Esophagus (tissue), 2 donors: ENCODE results near the gene AGAP1. TPM values are rescaled to one million over a fixed set of nuclear protein-coding genes. Genes with fewer than 3 reads are reported as not detected.

Experiments
- H3K27ac ChIP-seq, 2 donors: one replicate each; pipeline ENCODE4 v1.5.1; 2013; ENCODE audit warnings: low read depth in 2 of 2, mild to moderate bottlenecking in 2 of 2, inconsistent platforms in 1 of 2, low read length in 1 of 2, moderate library complexity in 1 of 2
- H3K27me3 ChIP-seq, 2 donors: one replicate each; pipeline ENCODE4 v1.6.1; 2013; ENCODE audit warnings: low read length in 2 of 2, control low read depth in 1 of 2, mild to moderate bottlenecking in 1 of 2; ENCODE audit not compliant: insufficient read depth in 2 of 2, control insufficient read depth in 1 of 2
- H3K36me3 ChIP-seq, 2 donors: one replicate each; pipeline ENCODE4 v1.6.1; 2013; ENCODE audit warnings: low read length in 1 of 2; ENCODE audit not compliant: control insufficient read depth in 2 of 2, insufficient read depth in 2 of 2
- H3K4me1 ChIP-seq, 2 donors: one replicate each; pipeline ENCODE4 v1.6.1; 2013; ENCODE audit warnings: low read length in 1 of 2; ENCODE audit not compliant: control insufficient read depth in 2 of 2, insufficient read depth in 2 of 2
- H3K4me3 ChIP-seq, 2 donors: one replicate each; pipeline ENCODE4 v1.5.1; 2013; ENCODE audit warnings: low read length in 2 of 2, mild to moderate bottlenecking in 2 of 2, low read depth in 1 of 2, moderate library complexity in 1 of 2
- H3K9me3 ChIP-seq, 2 donors: one replicate each; pipeline ENCODE4 v1.6.1; 2013; ENCODE audit warnings: mild to moderate bottlenecking in 2 of 2, low read depth in 1 of 2, low read length in 1 of 2, moderate library complexity in 1 of 2; ENCODE audit not compliant: control insufficient read depth in 2 of 2, insufficient read depth in 1 of 2
- WGBS, 2 donors: extraction: QIAGEN DNeasy Blood & Tissue Kit; methylation state at CpG; one replicate each; pipeline ENCODE4 v1.1.7; 2013; 5-methylcytosine and 5-hydroxymethylcytosine counted together
- polyA plus RNA-seq, 2 donors: library from polyadenylated mRNA; stranded (reverse); fragments of 200-250 nt; gene quantifications; one replicate each; pipeline ENCODE4 v1.2.3, GENCODE V29; 2013
- donor health status: healthy with polysubstance abuse.
- donor health status: Bipolar disorder and iron deficiency.

The AGAP1 gene
- polyA plus RNA-seq, 2 donors: 4.9 TPM

GRCh38 chr2:235992024-235992423 is 498.2 kb downstream of the AGAP1 start:
- Histone ChIP-seq H3K4me1 (peaks cover 2% of the 10 kb centered on the region in 2 donors), H3K27ac (no peak overlapping the region), H3K36me3 (peaks cover 0 to 3% of the 10 kb centered on the region in 2 donors), H3K9me3 (peaks cover 0 to 2% of the 10 kb centered on the region in 2 donors), H3K27me3 (no peaks in the 10 kb centered on the region), H3K4me3 (no peak overlapping the region)
- WGBS, 2 donors: 95 to 97% methylated on average over 20 of the region's 20 CpGs

GRCh38 chr2:235996419-235996818 is 502.6 kb downstream of the AGAP1 start:
- no peak overlapping the region for H3K4me3 ChIP-seq
- 89 to 90% methylated on average over 5 of the region's 5 CpGs for WGBS, 2 donors
- no peaks in the 10 kb centered on the region for H3K9me3 ChIP-seq
- H3K27ac ChIP-seq: no peak overlapping the region
- H3K36me3 ChIP-seq: peaks cover 0 to 3% of the 10 kb centered on the region in 2 donors
- H3K4me1 ChIP-seq: no peaks in the 10 kb centered on the region
- H3K27me3 ChIP-seq: no peaks in the 10 kb centered on the region

GRCh38 chr2:235999011-235999410 is 505.2 kb downstream of the AGAP1 start:
- Histone ChIP-seq H3K27ac (no peak overlapping the region), H3K4me3 (no peak overlapping the region)
- 93 to 98% methylated on average over 2 of the region's 2 CpGs for WGBS, 2 donors

GRCh38 chr2:236001166-236001828 is 507.5 kb downstream of the AGAP1 start:
- WGBS, 2 donors: 85 to 86% methylated on average over 20 of the region's 20 CpGs
- Histone ChIP-seq H3K9me3 (no peaks in the 10 kb centered on the region), H3K4me3 (no peak overlapping the region), H3K27me3 (no peaks in the 10 kb centered on the region), H3K36me3 (peaks cover 0 to 3% of the 10 kb centered on the region in 2 donors), H3K27ac (no peak overlapping the region), H3K4me1 (no peaks in the 10 kb centered on the region)

More at GRCh38 chr2:235999011-235999410, 505.2 kb downstream of the AGAP1 start:
- H3K9me3 ChIP-seq: no peaks in the 10 kb centered on the region
- H3K4me1 ChIP-seq: no peaks in the 10 kb centered on the region
- no peaks in the 10 kb centered on the region for H3K27me3 ChIP-seq
- peaks cover 0 to 3% of the 10 kb centered on the region in 2 donors for H3K36me3 ChIP-seq

- WGBS, 2 donors: 91% methylated on average over 8 of the region's 8 CpGs
Observed at GRCh38 chr2:236001854-236002253, 508.0 kb downstream of the AGAP1 start.

GRCh38 chr2:236008006-236008405 is 514.2 kb downstream of the AGAP1 start:
- Histone ChIP-seq H3K27ac (no peak overlapping the region), H3K27me3 (no peaks in the 10 kb centered on the region)

More at GRCh38 chr2:236001854-236002253, 508.0 kb downstream of the AGAP1 start:
- Histone ChIP-seq H3K27ac (no peak overlapping the region), H3K36me3 (peaks cover 0 to 3% of the 10 kb centered on the region in 2 donors), H3K4me3 (no peak overlapping the region), H3K9me3 (no peaks in the 10 kb centered on the region), H3K4me1 (no peaks in the 10 kb centered on the region), H3K27me3 (no peaks in the 10 kb centered on the region)

GRCh38 chr2:236008857-236009256 is 515.0 kb downstream of the AGAP1 start:
- 90 to 92% methylated on average over 9 of the region's 9 CpGs for WGBS, 2 donors
- Histone ChIP-seq H3K9me3 (no peaks in the 10 kb centered on the region), H3K4me3 (no peak overlapping the region), H3K36me3 (no peaks in the 10 kb centered on the region), H3K27me3 (no peaks in the 10 kb centered on the region), H3K27ac (no peak overlapping the region), H3K4me1 (no peaks in the 10 kb centered on the region)

More at GRCh38 chr2:236008006-236008405, 514.2 kb downstream of the AGAP1 start:
- Histone ChIP-seq H3K4me1 (no peaks in the 10 kb centered on the region), H3K9me3 (no peaks in the 10 kb centered on the region), H3K4me3 (no peak overlapping the region), H3K36me3 (peaks cover 0 to 3% of the 10 kb centered on the region in 2 donors)
- WGBS, 2 donors: 76 to 80% methylated on average over 6 of the region's 6 CpGs

- H3K27me3 ChIP-seq: no peaks in the 10 kb centered on the region
- no peaks in the 10 kb centered on the region for H3K4me1 ChIP-seq
- no peaks in the 10 kb centered on the region for H3K9me3 ChIP-seq
- 85 to 86% methylated on average over 15 of the region's 15 CpGs for WGBS, 2 donors
- H3K4me3 ChIP-seq: no peak overlapping the region
- no peaks in the 10 kb centered on the region for H3K36me3 ChIP-seq
- no peak overlapping the region for H3K27ac ChIP-seq
Observed at GRCh38 chr2:236010920-236011685, 517.3 kb downstream of the AGAP1 start.

GRCh38 chr2:236012155-236012554 is 518.3 kb downstream of the AGAP1 start:
- Histone ChIP-seq H3K27me3 (no peaks in the 10 kb centered on the region), H3K9me3 (no peaks in the 10 kb centered on the region), H3K4me1 (no peaks in the 10 kb centered on the region), H3K36me3 (no peaks in the 10 kb centered on the region), H3K27ac (no peak overlapping the region), H3K4me3 (no peak overlapping the region)
- WGBS, 2 donors: 77 to 78% methylated on average over 8 of the region's 8 CpGs
